Astrocyte of the cerebellum (primary cell): Measurements from ENCODE around the gene ZNF436.

Experiments used
- DNase-seq: peaks from one replicate; pipeline ENCODE4 v3.0.0-alpha.2; 2011; ENCODE audit warnings: low read depth
- H3K4me3 ChIP-seq: 2 replicates; pipeline ENCODE4 v1.5.1; 2011; ENCODE audit warnings: mild to moderate bottlenecking, low read depth, low read length, moderate library complexity
- in situ Hi-C: cut with HindIII; loops from 2 replicates; pipeline ENCODE4 v1.10.0; 2017; ENCODE audit warnings: low sequenced_read_pairs
- TF ChIP-seq, protein P1 (sequence below): IDR thresholded peaks from 2 replicates; pipeline ENCODE4 v1.5.1; 2012; ENCODE audit warnings: low read length, low read depth, moderate library complexity, mild to moderate bottlenecking; ENCODE audit errors: missing control alignments

ZNF436 gene

DNA sequence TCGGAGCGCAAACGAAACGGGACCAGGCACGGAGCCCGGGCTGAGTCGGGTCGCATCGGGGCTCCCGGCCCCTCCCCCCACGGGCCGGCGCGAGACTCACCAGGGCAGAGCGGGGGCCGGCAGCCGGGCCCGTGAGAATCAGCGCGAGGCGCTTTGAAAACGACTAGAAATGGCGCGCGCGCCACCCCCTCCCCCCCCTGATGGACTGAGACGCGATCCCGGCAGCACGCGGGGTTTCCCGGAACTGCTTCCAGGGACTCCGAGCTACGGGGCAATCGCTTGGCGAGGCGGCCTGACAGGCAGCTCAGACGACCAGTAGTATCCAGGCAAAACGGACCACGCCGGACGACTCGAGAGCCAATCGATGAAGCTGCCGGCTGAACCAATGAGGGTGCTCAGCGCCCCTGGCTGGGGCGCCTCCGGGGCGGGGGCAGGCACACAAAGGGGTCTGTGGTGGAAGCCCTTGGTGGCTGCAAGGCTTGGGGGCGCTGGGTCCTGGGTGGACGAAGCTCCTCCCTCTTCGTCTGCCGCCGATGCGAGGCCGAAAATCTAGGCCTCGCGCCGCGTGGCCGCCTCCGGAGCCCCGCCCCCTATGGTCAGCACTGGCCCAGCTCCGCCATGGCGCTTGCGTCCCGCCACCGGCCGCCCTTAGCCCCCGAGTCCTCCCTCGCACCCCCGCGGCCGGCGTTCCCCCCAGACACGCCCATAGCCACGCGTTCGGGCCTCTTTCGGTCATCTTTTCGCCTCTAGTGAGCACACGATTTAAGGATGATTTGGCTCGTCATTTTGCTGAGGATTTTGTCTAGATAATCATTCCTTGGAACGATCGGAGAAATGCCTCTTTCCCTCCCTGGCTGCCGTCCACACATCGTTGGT is 25.3 kb downstream of the ZNF436 start, which contains the start of gene HNRNPR:
Gene HNRNPR (minus strand): TSS at position 174 of the 876 bp plus-strand sequence. CDS start 3,276 bp downstream, outside the sequence.
- TF ChIP-seq, protein P1, sequence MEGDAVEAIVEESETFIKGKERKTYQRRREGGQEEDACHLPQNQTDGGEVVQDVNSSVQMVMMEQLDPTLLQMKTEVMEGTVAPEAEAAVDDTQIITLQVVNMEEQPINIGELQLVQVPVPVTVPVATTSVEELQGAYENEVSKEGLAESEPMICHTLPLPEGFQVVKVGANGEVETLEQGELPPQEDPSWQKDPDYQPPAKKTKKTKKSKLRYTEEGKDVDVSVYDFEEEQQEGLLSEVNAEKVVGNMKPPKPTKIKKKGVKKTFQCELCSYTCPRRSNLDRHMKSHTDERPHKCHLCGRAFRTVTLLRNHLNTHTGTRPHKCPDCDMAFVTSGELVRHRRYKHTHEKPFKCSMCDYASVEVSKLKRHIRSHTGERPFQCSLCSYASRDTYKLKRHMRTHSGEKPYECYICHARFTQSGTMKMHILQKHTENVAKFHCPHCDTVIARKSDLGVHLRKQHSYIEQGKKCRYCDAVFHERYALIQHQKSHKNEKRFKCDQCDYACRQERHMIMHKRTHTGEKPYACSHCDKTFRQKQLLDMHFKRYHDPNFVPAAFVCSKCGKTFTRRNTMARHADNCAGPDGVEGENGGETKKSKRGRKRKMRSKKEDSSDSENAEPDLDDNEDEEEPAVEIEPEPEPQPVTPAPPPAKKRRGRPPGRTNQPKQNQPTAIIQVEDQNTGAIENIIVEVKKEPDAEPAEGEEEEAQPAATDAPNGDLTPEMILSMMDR: no peak
- DNase-seq: peak; percentile 100
- peak within 1 kb of the TSS; percentile 85 for H3K4me3 ChIP-seq
- in situ Hi-C loops: no loop called here

- DNase-seq: no peak
- H3K4me3 ChIP-seq: peak overlapping the region; percentile 85
- TF ChIP-seq, protein P1: no peak
- in situ Hi-C loops: no loop called here
Measured at GRCh38 chr1:23343221-23344110, 26.2 kb downstream of the ZNF436 start.

- in situ Hi-C loops: no loop called here
- DNase-seq: no peak
- peak overlapping the region; percentile 85 for H3K4me3 ChIP-seq
Measured at GRCh38 chr1:23341931-23342692, 27.5 kb downstream of the ZNF436 start.

DNA sequence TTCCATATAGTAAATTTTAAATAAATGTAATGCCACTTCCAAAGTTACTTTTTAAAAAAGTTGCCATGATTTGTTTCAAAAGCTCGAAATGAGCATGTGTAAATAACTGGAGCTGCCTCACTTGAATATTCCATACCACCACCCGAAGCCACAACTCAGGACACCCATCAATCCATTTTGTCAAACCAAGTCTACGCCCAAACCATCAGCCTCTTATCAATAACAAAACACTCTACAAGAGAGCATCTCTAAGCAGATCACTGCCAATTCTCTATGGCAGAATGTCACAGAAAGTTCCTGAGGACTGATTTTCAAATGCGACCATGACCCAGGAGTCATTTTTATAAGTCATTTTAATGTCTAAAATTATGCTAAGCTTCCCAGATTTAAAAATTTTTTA is 30.0 kb downstream of the ZNF436 start:
- DNase-seq: no peak
- in situ Hi-C loops: no loop called here
- TF ChIP-seq, protein P1: no peak
- no peak overlapping the region for H3K4me3 ChIP-seq

More at GRCh38 chr1:23341931-23342692, 27.5 kb downstream of the ZNF436 start:
- TF ChIP-seq, protein P1: no peak

DNA sequence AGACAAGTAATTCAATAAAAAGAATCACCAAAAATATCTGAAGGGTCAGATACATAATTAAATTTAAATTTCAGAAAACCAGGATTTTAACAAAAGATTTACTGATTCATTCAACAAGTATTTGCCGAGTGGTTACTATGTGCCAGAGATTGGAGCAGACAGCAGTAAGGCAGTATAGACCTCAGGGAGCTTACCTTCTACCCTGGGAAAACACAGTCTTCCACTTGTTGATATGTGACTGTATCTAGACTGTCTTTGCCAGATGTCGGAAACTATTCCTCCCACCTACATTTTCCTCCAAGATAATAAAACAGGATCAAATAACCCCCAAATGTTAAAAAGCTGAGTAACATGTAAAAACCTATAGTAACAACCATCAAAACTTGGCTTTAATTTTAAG is 31.8 kb downstream of the ZNF436 start:
- TF ChIP-seq, protein P1: no peak
- DNase-seq: no peak
- in situ Hi-C loops: no loop called here
- H3K4me3 ChIP-seq: no peak overlapping the region

GRCh38 chr1:23331713-23332112 is 37.9 kb downstream of the ZNF436 start:
- in situ Hi-C loops: no loop called here
- TF ChIP-seq, protein P1: no peak
- DNase-seq: no peak
- no peak overlapping the region for H3K4me3 ChIP-seq
